ENCODE measurements around the gene SMURF1. TPM values are rescaled to one million over a fixed set of nuclear protein-coding genes. Genes with fewer than 3 reads are reported as not detected.

Gene SMURF1
- total RNA-seq, 4 donors from 2014 or later, result 25.3 to 47.5 (median 36.5) TPM

DNA sequence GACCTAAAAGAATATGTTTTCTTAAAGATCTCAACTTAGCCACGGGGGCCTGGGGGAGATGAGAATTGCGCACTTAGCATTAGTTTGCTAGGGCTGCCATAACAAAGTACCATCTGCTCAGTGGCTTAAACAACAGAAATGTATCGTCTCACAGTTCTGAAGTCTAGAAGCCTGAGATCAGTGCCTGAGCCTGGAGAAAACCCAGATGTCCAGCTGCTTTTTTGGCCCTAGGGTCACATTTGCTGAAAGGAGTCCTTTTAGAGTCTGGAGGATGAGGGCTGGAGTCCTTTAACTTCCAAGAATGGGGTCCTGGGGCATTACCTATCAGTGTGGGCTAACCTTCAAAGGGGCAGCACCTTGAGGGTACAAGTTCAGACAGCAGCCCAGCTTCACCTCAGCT lies 48.2 kb downstream of the SMURF1 start:
- Histone ChIP-seq H3K4me1 (peaks cover 10 to 43% (median 27%) of the 10 kb centered on the region in 4 donors), H3K9me3 (peaks cover 0 to 4% of the 10 kb centered on the region in 2 donors), H3K27ac (peak overlapping the region; percentile 48 to 76 (median 70)), H3K4me3 (no peak overlapping the region), H3K36me3 (no peaks in the 10 kb centered on the region), H3K27me3 (no peaks in the 10 kb centered on the region)
- no peak for TF ChIP-seq EP300 (IDR thresholded peaks at IDR 0.05; ENCODE audit: low read depth)
- TF ChIP-seq POLR2AphosphoS5 (IDR thresholded peaks at IDR 0.05), result no peak
- TF ChIP-seq, protein P1, sequence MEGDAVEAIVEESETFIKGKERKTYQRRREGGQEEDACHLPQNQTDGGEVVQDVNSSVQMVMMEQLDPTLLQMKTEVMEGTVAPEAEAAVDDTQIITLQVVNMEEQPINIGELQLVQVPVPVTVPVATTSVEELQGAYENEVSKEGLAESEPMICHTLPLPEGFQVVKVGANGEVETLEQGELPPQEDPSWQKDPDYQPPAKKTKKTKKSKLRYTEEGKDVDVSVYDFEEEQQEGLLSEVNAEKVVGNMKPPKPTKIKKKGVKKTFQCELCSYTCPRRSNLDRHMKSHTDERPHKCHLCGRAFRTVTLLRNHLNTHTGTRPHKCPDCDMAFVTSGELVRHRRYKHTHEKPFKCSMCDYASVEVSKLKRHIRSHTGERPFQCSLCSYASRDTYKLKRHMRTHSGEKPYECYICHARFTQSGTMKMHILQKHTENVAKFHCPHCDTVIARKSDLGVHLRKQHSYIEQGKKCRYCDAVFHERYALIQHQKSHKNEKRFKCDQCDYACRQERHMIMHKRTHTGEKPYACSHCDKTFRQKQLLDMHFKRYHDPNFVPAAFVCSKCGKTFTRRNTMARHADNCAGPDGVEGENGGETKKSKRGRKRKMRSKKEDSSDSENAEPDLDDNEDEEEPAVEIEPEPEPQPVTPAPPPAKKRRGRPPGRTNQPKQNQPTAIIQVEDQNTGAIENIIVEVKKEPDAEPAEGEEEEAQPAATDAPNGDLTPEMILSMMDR (IDR thresholded peaks at IDR 0.05), result no peak
- TF ChIP-seq POLR2A (IDR thresholded peaks at IDR 0.05), result no peak
- DNase-seq, result no peak
- WGBS, 2 donors (ENCODE audit: low coverage in 1 of 2), result 41 to 86% methylated on average over 1 to 3 of the region's 3 CpGs
- intact Hi-C loops (cut with DNase I; ENCODE audit: low total_unique reads), result no loop called here
- in situ Hi-C loops (cut with MboI; ENCODE audit: low pct_ligation_motif_present in 1 of 4, low pct_unique_long_range_greater_than_20kb in 1 of 4, low sequenced_read_pairs in 3 of 4), result no loop called here

DNA sequence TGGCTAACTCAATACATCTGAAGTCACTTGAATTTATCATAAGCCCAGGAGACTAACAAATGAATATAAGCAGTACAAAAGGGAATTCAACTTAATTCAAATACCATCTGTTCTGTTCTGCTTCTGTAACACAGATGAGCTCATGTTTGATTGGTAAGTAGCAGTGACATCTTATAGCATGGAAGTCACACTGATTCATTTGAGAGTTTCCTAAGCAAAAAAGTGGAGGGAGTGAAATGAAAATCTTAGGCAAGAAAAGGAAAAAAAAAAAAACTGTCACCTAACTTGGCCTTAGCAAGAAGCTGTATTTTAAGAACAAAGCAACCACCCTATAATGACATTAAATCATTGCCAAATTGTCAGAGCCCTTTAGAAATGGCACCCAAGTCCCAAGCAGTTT lies 49.5 kb downstream of the SMURF1 start:
- TF ChIP-seq, protein P1 (IDR thresholded peaks at IDR 0.05), result no peak
- TF ChIP-seq POLR2A (IDR thresholded peaks at IDR 0.05), result no peak
- TF ChIP-seq EP300 (IDR thresholded peaks at IDR 0.05; ENCODE audit: low read depth), result no peak
- no peak for TF ChIP-seq POLR2AphosphoS5 (IDR thresholded peaks at IDR 0.05)
- in situ Hi-C loops (cut with MboI; ENCODE audit: low pct_ligation_motif_present in 1 of 4, low pct_unique_long_range_greater_than_20kb in 1 of 4, low sequenced_read_pairs in 3 of 4) (no loop called here), intact Hi-C loops (cut with DNase I; ENCODE audit: low total_unique reads) (no loop called here)
- DNase-seq, result no peak
- Histone ChIP-seq H3K27me3 (no peaks in the 10 kb centered on the region), H3K9me3 (peaks cover 0 to 4% of the 10 kb centered on the region in 2 donors), H3K36me3 (no peaks in the 10 kb centered on the region), H3K4me3 (no peak overlapping the region), H3K4me1 (peaks cover 8 to 43% (median 24%) of the 10 kb centered on the region in 4 donors), H3K27ac (peak overlapping the region in 3 of 4 donors; percentile 70 to 76 (median 71))

DNA sequence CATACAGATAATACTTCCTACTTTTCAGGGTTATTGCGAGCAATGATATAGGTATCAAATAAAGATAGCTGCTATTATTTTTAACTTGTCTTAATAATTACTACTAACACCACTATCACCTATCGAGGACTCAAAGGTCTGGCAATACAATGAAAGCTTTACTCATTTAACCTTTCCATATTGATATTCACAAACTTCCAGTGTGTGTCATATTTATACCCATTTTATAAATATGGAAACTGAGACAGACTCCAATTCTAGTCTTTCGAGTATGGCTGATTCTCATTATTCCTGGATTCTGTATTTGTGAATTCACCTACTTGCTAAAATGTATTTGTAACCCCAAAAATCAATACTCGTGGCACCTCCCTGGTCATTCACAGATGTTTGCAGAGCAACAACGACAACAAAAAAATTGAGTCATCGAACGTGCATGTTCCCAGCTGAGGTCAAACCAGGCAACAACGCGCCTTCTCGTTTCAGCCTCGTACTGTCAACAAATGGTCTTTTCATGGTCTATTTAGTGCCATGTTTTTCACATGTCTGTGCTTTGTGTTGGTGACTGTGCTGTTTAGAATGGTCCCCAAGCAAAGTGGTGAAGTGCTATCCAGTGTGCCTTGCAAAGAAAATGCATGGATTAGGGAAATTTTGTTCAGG lies 51.7 kb downstream of the SMURF1 start:
- in situ Hi-C loops (cut with MboI; ENCODE audit: low pct_ligation_motif_present in 1 of 4, low pct_unique_long_range_greater_than_20kb in 1 of 4, low sequenced_read_pairs in 3 of 4), result no loop called here
- H3K9me3 ChIP-seq, result no peaks in the 10 kb centered on the region
- no peak overlapping the region for H3K4me3 ChIP-seq
- 85 to 87% methylated on average over 11 of the region's 11 CpGs for WGBS, 2 donors (ENCODE audit: low coverage in 1 of 2)
- no peak overlapping the region for H3K27ac ChIP-seq
- no peak for DNase-seq
- H3K27me3 ChIP-seq, result no peaks in the 10 kb centered on the region
- H3K4me1 ChIP-seq, result peaks cover 0 to 27% (median 12%) of the 10 kb centered on the region in 4 donors
- H3K36me3 ChIP-seq, result no peaks in the 10 kb centered on the region
- intact Hi-C loops (cut with DNase I; ENCODE audit: low total_unique reads), result no loop called here
- TF ChIP-seq EP300 (IDR thresholded peaks at IDR 0.05; ENCODE audit: low read depth), result no peak
- TF ChIP-seq POLR2AphosphoS5 (IDR thresholded peaks at IDR 0.05), result no peak
- TF ChIP-seq, protein P1 (IDR thresholded peaks at IDR 0.05), result no peak
- TF ChIP-seq POLR2A (IDR thresholded peaks at IDR 0.05), result no peak

DNA sequence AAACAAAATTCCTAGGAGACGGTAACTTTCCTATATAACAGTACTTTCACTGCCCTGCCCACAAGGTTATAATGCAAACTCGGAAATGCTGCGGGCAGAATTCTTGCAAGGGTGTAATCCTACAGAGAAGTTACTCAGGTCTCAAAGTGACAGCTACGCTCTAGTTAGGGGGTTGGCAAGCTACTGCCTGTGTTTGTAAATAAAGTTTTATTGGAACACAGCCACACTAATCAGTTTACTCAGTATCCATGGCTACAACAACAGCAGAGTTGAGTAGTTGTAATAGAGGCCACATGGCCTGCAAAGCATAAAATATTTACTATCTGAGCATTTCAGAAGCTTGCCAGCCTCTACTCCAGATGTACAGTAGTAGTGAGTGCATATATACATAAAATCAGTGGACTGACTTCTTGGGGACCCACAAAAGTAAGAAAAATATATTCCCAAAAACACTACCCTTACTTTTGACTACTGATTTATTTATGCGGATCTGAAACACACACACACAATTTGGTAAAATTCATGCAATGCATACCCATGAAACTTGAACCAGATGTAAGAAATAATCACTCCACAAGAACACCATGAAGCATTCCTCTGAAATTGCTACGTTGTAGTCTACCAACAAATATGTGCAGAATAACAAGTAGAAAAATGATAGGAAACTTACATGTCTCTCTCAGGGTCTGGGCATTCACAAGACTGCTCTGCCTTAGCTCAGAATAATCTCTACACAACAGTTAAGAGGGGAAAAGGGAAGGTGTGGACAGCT lies 53.0 kb downstream of the SMURF1 start:
- Histone ChIP-seq H3K27ac (no peak overlapping the region), H3K36me3 (no peaks in the 10 kb centered on the region), H3K27me3 (no peaks in the 10 kb centered on the region), H3K4me3 (no peak overlapping the region), H3K9me3 (no peaks in the 10 kb centered on the region), H3K4me1 (peaks cover 0 to 20% (median 7%) of the 10 kb centered on the region in 4 donors)
- in situ Hi-C loops (cut with MboI; ENCODE audit: low pct_ligation_motif_present in 1 of 4, low pct_unique_long_range_greater_than_20kb in 1 of 4, low sequenced_read_pairs in 3 of 4), result no loop called here
- 80 to 89% methylated on average over 6 of the region's 6 CpGs for WGBS, 2 donors (ENCODE audit: low coverage in 1 of 2)
- DNase-seq, result no peak
- TF ChIP-seq POLR2A (IDR thresholded peaks at IDR 0.05) (no peak), POLR2AphosphoS5 (IDR thresholded peaks at IDR 0.05) (no peak), EP300 (IDR thresholded peaks at IDR 0.05; ENCODE audit: low read depth) (no peak)
- TF ChIP-seq, protein P1 (IDR thresholded peaks at IDR 0.05), result no peak
- intact Hi-C loops (cut with DNase I; ENCODE audit: low total_unique reads), result no loop called here
